Measurements from ENCODE around the gene IGDCC3. TPM values are rescaled to one million over a fixed set of nuclear protein-coding genes. Genes with fewer than 3 reads are reported as not detected.

IGDCC3 gene
- total RNA-seq, 1 experiment from 2014 or later = 0.32 TPM

GRCh38 chr15:65374334-65374733 is 3.5 kb downstream of the IGDCC3 start:
- H3K4me1 ChIP-seq (ENCODE audit: insufficient read depth, low read length, poor library complexity, severe bottlenecking) = peaks cover 18% of the 10 kb centered on the region
- no peak overlapping the region for H3K4me3 ChIP-seq (ENCODE audit: low read depth, low read length, poor library complexity, severe bottlenecking)
- CTCF ChIA-PET = no interaction called here
- H3K27ac ChIP-seq (ENCODE audit: low read depth, low read length, poor library complexity, severe bottlenecking) = no peak overlapping the region
- DNase-seq (ENCODE audit: low spot score) = no peak
- no peaks in the 10 kb centered on the region for H3K9me3 ChIP-seq (ENCODE audit: low read depth, low read length, poor library complexity, severe bottlenecking)
- no peak for TF ChIP-seq EZH2 (IDR thresholded peaks at IDR 0.05; ENCODE audit: borderline replicate concordance, low read depth, low read length, poor library complexity, severe bottlenecking)
- TF ChIP-seq CTCF (conservative IDR thresholded peaks at IDR 0.05; ENCODE audit: low read depth, low read length) = no peak
- H3K27me3 ChIP-seq (replicated peaks; ENCODE audit: insufficient read depth, low read depth, low read length, poor library complexity) = peaks cover 52% of the 10 kb centered on the region
- no TSS peak for BruUV-seq (replicated peaks)
- intact Hi-C loops (cut with micrococcal nuclease; ENCODE audit: unreplicated experiment) = no loop called here
- no peaks in the 10 kb centered on the region for H3K36me3 ChIP-seq (ENCODE audit: insufficient read depth, low read length, poor library complexity, severe bottlenecking)
- POLR2A ChIA-PET (ENCODE audit: low non-redundant PET) = interaction anchor here (0.5 kb wide), 1 partner anchor 35 kb away, joined by 3 read pairs; no protein-coding TSS in a partner anchor

GRCh38 chr15:65373163-65373651 is 4.6 kb downstream of the IGDCC3 start:
- H3K36me3 ChIP-seq (ENCODE audit: insufficient read depth, low read length, poor library complexity, severe bottlenecking) = no peaks in the 10 kb centered on the region
- peaks cover 18% of the 10 kb centered on the region for H3K4me1 ChIP-seq (ENCODE audit: insufficient read depth, low read length, poor library complexity, severe bottlenecking)
- peaks cover 42% of the 10 kb centered on the region for H3K27me3 ChIP-seq (replicated peaks; ENCODE audit: insufficient read depth, low read depth, low read length, poor library complexity)
- no peak overlapping the region for H3K27ac ChIP-seq (ENCODE audit: low read depth, low read length, poor library complexity, severe bottlenecking)
- BruUV-seq (replicated peaks) = no TSS peak
- no peak for TF ChIP-seq EZH2 (IDR thresholded peaks at IDR 0.05; ENCODE audit: borderline replicate concordance, low read depth, low read length, poor library complexity, severe bottlenecking)
- TF ChIP-seq CTCF (conservative IDR thresholded peaks at IDR 0.05; ENCODE audit: low read depth, low read length) = no peak
- intact Hi-C loops (cut with micrococcal nuclease; ENCODE audit: unreplicated experiment) = no loop called here
- ChIA-PET CTCF (no interaction called here), POLR2A (ENCODE audit: low non-redundant PET) (no interaction called here)
- no peaks in the 10 kb centered on the region for H3K9me3 ChIP-seq (ENCODE audit: low read depth, low read length, poor library complexity, severe bottlenecking)
- H3K4me3 ChIP-seq (ENCODE audit: low read depth, low read length, poor library complexity, severe bottlenecking) = no peak overlapping the region
- peak; percentile 34 for DNase-seq (ENCODE audit: low spot score)

- H3K4me3 ChIP-seq (ENCODE audit: low read depth, low read length, poor library complexity, severe bottlenecking) = no peak overlapping the region
- CTCF ChIA-PET = interaction anchor here (0.6 kb wide), 1 partner anchor 21 kb away, joined by 3 read pairs; no protein-coding TSS in a partner anchor
- DNase-seq (ENCODE audit: low spot score) = peak; percentile 79
Observed at GRCh38 chr15:65372787-65373067, 5.1 kb downstream of the IGDCC3 start.

More at GRCh38 chr15:65372787-65373067, 5.1 kb downstream of the IGDCC3 start:
- TF ChIP-seq CTCF (conservative IDR thresholded peaks at IDR 0.05; ENCODE audit: low read depth, low read length) = no peak
- no peak for TF ChIP-seq EZH2 (IDR thresholded peaks at IDR 0.05; ENCODE audit: borderline replicate concordance, low read depth, low read length, poor library complexity, severe bottlenecking)
- intact Hi-C loops (cut with micrococcal nuclease; ENCODE audit: unreplicated experiment) = no loop called here
- H3K27me3 ChIP-seq (replicated peaks; ENCODE audit: insufficient read depth, low read depth, low read length, poor library complexity) = peaks cover 39% of the 10 kb centered on the region
- H3K36me3 ChIP-seq (ENCODE audit: insufficient read depth, low read length, poor library complexity, severe bottlenecking) = no peaks in the 10 kb centered on the region
- no peak overlapping the region for H3K27ac ChIP-seq (ENCODE audit: low read depth, low read length, poor library complexity, severe bottlenecking)
- no peaks in the 10 kb centered on the region for H3K9me3 ChIP-seq (ENCODE audit: low read depth, low read length, poor library complexity, severe bottlenecking)
- POLR2A ChIA-PET (ENCODE audit: low non-redundant PET) = no interaction called here
- H3K4me1 ChIP-seq (ENCODE audit: insufficient read depth, low read length, poor library complexity, severe bottlenecking) = peaks cover 18% of the 10 kb centered on the region
- BruUV-seq (replicated peaks) = no TSS peak

Measured in A673 (cell line).